OCI-M2 (cell line): ENCODE measurements around the gene SEMG2.

Source experiments
- DNase-seq: peaks from one replicate; lab custom pipeline; 2025; ENCODE audit not compliant: unreplicated experiment; lab: John Stamatoyannopoulos, UW

Gene SEMG2

GRCh38 chr20:45229264-45230056 is 8.3 kb downstream of the SEMG2 start:
- DNase-seq = no peak

- DNase-seq = no peak
These were observed 9.5 kb downstream of the SEMG2 start for GRCh38 chr20:45230631-45231030.

GRCh38 chr20:45235995-45236394 is 14.8 kb downstream of the SEMG2 start:
- DNase-seq = no peak

GRCh38 chr20:45238139-45238538 is 17.0 kb downstream of the SEMG2 start:
- no peak for DNase-seq

- no peak for DNase-seq
These were observed 24.9 kb downstream of the SEMG2 start for GRCh38 chr20:45246109-45246508.

- DNase-seq = no peak
These were observed 26.7 kb downstream of the SEMG2 start for GRCh38 chr20:45247865-45248264.

GRCh38 chr20:45248609-45249008 is 27.4 kb downstream of the SEMG2 start:
- DNase-seq = no peak

GRCh38 chr20:45251884-45252560 is 30.8 kb downstream of the SEMG2 start:
- no peak for DNase-seq

- no peak for DNase-seq
These were observed 32.1 kb downstream of the SEMG2 start for GRCh38 chr20:45253261-45253660.

- no peak for DNase-seq
These were observed 33.5 kb downstream of the SEMG2 start, which contains the start of gene SLPI for GRCh38 chr20:45254383-45255262. Gene SLPI, minus strand, starts transcription at chr20:45254564. Its CDS starts 21 bp downstream, at chr20:45254543.

- no peak for DNase-seq
These were observed 36.0 kb downstream of the SEMG2 start for GRCh38 chr20:45257161-45257560.

- DNase-seq = no peak
These were observed 36.5 kb downstream of the SEMG2 start for GRCh38 chr20:45257711-45258110.

- DNase-seq = no peak
These were observed 37.1 kb downstream of the SEMG2 start for GRCh38 chr20:45258259-45258658.

- DNase-seq = no peak
These were observed 37.5 kb downstream of the SEMG2 start for GRCh38 chr20:45258664-45259063.

GRCh38 chr20:45263556-45264266 is 42.5 kb downstream of the SEMG2 start:
- no peak for DNase-seq

GRCh38 chr20:45266977-45267376 is 45.8 kb downstream of the SEMG2 start:
- no peak for DNase-seq

GRCh38 chr20:45268531-45268930 is 47.4 kb downstream of the SEMG2 start:
- no peak for DNase-seq

- no peak for DNase-seq
These were observed 47.9 kb downstream of the SEMG2 start for GRCh38 chr20:45269056-45269455.

- DNase-seq = no peak
These were observed 48.6 kb downstream of the SEMG2 start for GRCh38 chr20:45269754-45270270.
